HTR-8/SVneo (cell line): ENCODE measurements around the gene TMC4.
"Not testable (repeated sequence)": the region's sequence is repeated elsewhere in the genome, so short reads cannot be mapped to it uniquely, and the experiment has no call there.

Experiments
- DNase-seq: peaks from one replicate; pipeline ENCODE4 v3.0.0; 2011; ENCODE audit warnings: low spot score, mixed read lengths; ENCODE audit not compliant: insufficient read length
- FAIRE-seq: peaks from 2 replicates; lab custom pipeline; 2011; peaks lifted over from hg19 to GRCh38; lab: Jason Lieb, UNC

Gene TMC4, protein sequence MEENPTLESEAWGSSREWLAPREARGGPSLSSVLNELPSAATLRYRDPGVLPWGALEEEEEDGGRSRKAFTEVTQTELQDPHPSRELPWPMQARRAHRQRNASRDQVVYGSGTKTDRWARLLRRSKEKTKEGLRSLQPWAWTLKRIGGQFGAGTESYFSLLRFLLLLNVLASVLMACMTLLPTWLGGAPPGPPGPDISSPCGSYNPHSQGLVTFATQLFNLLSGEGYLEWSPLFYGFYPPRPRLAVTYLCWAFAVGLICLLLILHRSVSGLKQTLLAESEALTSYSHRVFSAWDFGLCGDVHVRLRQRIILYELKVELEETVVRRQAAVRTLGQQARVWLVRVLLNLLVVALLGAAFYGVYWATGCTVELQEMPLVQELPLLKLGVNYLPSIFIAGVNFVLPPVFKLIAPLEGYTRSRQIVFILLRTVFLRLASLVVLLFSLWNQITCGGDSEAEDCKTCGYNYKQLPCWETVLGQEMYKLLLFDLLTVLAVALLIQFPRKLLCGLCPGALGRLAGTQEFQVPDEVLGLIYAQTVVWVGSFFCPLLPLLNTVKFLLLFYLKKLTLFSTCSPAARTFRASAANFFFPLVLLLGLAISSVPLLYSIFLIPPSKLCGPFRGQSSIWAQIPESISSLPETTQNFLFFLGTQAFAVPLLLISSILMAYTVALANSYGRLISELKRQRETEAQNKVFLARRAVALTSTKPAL

DNA sequence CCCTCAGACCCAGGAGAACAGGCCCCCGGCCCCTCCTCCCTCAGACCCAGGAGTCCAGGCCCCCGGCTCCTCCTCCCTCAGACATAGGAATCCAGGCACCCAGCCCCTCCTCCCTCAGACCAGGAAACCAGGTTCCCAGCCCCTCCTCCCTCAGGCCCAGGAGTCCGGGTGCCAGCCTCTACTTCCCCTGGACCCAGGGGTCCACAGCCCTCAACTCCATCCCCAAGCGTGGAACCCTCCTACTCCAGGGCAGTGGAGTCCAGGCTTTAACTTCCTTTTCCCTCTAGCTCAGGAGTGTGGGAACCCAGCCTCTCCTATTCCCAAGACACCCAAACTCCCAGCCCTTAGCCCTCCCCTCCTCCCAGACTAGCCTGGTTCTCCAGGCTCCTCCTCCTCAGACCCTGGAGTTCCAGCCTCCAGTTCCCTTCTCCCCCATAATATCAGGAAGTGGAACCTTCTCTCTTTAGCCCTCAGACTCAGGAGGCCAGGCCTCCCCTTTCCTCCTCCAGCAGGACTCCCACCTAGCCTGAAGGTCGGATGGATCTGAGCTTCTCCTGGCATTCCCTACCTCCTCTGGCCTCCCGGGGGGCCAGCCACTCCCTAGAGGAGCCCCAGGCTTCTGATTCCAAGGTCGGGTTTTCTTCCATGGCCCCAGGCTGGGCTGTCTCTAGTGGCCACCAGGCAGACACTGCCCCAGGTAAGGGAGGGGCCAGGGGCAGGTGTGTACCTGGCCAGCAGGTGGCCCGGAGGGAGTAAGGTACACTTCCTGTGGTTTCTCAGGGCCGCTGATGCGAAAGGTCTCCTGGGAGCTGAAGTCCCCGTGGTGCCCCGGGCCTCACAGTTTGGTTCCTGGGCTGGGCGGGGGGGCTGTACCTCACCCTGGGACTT lies at the start of gene TMC4:
Gene TMC4 (minus strand): TSS at position 690 of the 888 bp plus-strand sequence. CDS start 43 bp downstream, at position 647.
- no peak for FAIRE-seq
- DNase-seq = no peak

GRCh38 chr19:54221947-54222346 lies 49.0 kb upstream of the TMC4 start:
- not testable (repeated sequence) for DNase-seq, FAIRE-seq

GRCh38 chr19:54219702-54220101 lies 46.7 kb upstream of the TMC4 start:
- not testable (repeated sequence) for FAIRE-seq, DNase-seq

- DNase-seq = no peak
- no peak for FAIRE-seq
These were observed 46.2 kb upstream of the TMC4 start for GRCh38 chr19:54218960-54219661.

- no peak for DNase-seq
- FAIRE-seq = no peak
These were observed 45.3 kb upstream of the TMC4 start for GRCh38 chr19:54218259-54218658.

DNA sequence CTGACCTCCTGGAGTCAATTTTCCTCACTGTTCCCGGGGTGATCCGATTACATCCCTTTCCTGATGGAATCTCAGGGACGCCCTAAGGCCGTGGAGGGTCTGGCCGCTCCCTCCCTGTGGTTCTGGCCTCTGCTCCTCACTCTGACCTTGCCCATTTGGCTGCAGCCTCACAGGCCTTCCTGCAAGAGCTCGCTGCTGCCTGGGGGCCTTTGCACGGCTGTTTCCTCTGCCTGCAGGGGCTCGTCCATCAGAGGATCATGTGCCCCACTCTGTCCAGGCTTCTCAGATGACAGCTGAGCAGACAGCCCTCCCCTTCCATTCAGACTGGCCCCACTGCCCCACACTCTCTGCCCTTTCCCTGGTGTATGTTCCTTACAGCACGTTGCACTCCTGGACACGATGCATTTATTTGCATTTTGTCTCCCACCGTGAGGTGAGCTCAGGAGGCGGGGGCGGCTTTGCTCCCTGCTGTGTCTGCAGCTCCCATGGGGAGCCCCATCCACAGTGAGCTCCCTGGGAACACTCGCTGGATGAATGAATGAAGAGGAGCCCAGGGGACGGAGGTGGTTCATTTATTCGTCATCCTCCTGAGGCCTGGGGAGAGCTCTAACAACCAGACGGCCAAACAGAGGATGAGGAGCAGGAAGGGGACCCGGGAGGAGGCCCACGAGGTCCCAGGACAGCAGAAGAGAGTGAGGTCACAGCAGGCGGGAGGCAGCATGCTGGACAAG lies 44.7 kb upstream of the TMC4 start:
- not testable (repeated sequence) for FAIRE-seq, DNase-seq

- DNase-seq (no peak), FAIRE-seq (no peak)
These were observed 43.9 kb upstream of the TMC4 start for GRCh38 chr19:54216869-54217268.

GRCh38 chr19:54214734-54215133 lies 41.8 kb upstream of the TMC4 start:
- FAIRE-seq, DNase-seq: not testable (repeated sequence)

DNA sequence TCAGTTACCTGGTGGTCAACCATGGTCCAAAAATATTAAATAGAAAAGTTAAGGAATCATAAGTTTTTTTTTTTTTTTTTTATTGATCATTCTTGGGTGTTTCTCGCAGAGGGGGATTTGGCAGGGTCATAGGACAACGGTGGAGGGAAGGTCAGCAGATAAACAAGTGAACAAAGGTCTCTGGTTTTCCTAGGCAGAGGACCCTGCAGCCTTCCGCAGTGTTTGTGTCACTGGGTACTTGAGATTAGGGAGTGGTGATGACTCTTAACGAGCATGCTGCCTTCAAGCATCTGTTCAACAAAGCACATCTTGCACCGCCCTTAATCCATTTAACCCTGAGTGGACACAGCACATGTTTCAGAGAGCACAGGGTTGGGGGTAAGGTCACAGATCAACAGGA lies 41.3 kb upstream of the TMC4 start:
- DNase-seq = not testable (repeated sequence)

DNA sequence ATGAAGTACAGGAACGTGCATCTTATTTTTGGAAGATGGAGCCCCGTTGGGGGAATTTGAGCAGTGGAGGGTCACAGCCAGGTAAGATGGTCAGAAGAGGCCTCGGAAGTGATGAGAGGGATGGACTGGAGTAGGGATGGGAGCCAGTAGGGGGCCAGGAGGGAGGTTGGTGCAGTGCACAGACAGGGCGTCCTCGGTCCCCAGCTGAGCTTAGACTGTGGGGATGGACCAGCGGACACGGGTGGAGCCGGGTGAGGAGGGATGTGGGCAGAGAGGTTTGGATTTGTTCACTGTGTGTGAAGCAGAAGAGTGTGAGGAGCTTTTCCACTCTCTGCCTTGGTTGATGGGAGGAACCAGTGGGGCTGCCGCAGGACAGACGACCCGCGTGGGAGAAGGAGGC lies 38.3 kb upstream of the TMC4 start:
- FAIRE-seq (no peak), DNase-seq (no peak)

More for the DNA sequence above, 41.3 kb upstream of the TMC4 start:
- FAIRE-seq = not testable (repeated sequence)

- FAIRE-seq (peak; percentile 85), DNase-seq (peak; percentile 93)
These were observed 37.0 kb upstream of the TMC4 start for GRCh38 chr19:54209811-54210494.

DNA sequence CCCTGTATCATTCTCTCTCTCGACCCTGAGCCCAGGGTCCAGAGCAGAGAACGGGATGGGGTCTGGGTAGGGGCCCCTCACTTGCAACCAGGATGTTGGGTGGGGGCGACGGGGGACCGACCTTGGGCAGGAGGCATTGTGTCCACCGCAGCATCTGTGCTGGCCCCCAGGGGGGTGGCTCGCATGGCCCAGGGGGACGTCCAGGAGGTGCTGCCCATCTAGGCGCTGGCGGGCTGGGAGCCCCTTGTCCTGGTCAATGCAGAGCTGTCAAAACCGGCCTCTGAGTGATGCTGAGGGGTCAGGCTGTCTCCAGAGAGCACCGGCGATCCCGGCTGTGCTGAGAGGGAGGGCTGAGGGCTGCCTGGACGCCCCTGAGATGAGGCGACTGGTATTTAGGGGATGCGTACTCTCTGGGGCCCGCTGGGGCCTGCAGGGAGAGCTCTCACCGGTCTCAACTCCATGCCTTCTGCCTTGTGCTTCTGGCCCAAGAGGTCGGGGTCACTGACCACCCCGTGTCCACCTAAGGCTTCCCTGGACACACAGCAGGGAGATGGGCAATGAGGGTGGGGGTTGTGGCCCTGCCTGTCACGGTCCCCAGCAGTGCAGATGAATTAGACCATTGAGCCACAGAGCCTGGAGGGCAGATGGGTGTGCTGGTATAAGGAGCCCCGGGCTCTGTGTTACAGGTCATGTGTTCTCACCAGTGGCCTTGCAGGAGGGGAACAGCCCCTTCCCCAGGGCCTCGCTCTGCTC lies 36.3 kb upstream of the TMC4 start:
- DNase-seq = no peak
- no peak for FAIRE-seq

DNA sequence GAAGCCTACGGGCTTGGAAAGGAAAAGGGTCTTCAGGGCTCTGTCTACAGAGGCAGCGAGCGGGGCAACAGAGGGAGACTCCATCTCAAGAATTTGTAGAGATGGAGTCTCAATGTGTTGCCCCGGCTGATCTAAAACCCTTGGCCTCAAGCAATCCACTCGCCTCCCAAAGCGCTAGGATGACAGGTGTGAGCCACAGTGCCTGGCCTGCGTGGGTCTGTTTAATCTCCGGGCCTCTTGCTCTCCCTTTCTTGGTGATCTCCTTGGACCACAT lies 35.8 kb upstream of the TMC4 start:
- DNase-seq = no peak
- FAIRE-seq = no peak

DNA sequence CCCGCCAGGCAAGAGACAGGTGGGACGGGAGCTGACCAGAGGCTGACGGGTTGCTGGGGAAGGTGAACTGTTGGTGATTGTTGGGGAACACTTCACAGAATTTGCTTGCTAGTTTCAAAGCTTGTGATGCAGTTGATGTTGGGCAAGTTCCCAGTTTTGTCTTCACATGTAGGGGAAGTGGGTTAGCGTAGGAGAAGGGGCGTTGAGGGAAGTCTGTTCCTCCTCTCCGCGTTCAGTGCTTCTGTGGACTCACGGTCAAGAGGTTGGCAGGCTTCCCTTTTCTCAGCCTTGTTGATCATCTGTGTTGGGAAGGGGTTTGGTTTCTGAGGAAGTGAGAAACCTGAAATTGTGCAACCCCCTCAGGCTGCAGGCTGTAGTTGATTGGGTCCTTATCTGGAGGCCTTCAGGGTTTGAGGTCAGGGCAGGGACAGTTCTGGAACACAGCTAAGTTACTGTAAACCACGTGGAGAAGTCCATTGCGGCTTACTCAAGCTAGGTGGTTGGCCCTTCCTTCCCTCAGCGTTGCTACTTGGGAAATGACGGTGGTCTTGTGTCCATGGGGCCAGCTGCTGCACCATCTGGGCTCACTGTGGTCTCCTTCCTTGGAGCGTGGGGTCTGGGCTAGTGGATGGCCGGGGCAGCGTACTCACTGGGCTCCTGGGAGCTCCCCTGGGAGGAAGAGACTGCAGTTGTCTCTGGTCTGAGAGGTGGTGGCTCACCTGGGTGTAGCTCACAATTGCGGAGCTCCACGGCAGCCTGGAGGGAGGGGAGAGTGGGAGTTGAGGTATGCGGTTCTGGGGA lies 35.2 kb upstream of the TMC4 start:
- no peak for DNase-seq
- FAIRE-seq = no peak

DNA sequence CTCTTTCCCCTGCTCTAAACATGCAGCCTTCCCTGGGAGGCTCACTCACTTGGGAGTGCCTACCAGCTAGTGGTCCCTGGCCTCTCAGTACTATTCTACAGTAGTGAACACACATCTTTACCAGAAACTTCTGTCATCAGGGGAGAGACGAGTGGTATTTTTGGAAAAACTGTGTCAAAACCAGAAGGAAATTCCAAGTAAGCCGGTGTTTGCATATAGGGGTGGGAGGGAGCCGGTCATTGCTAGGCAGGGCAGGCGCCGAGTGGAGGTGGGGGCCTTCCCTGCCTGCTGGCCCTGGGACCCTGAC lies 34.7 kb upstream of the TMC4 start:
- FAIRE-seq = no peak
- no peak for DNase-seq

- FAIRE-seq, DNase-seq: not testable (repeated sequence)
These were observed 34.2 kb upstream of the TMC4 start for GRCh38 chr19:54207193-54207592.

- no peak for FAIRE-seq
These were observed 33.8 kb upstream of the TMC4 start for GRCh38 chr19:54206831-54207177.

More at GRCh38 chr19:54206831-54207177, 33.8 kb upstream of the TMC4 start:
- no peak for DNase-seq
